Glutamatergic neuron (in vitro differentiated cells): Measurements from ENCODE around the gene NOX4. TPM values are rescaled to one million over a fixed set of nuclear protein-coding genes. Genes with fewer than 3 reads are reported as not detected.
A peak's percentile ranks its signal among the peaks of the same experiment; 100 is the strongest.
"Not testable (repeated sequence)": the region's sequence is repeated elsewhere in the genome, so short reads cannot be mapped to it uniquely, and the experiment has no call there.

Experiments used
- DNase-seq: peaks from one replicate; pipeline ENCODE4 v3.0.0; 2022
- H3K27ac Mint-ChIP-seq: one replicate; pipeline ENCODE4 v1.8.0; 2020; ENCODE audit warnings: mild to moderate bottlenecking, mixed read lengths, inconsistent platforms; ENCODE audit not compliant: unreplicated experiment
- H3K27me3 Mint-ChIP-seq: one replicate; pipeline ENCODE4 v1.8.0; 2020; ENCODE audit warnings: mild to moderate bottlenecking, moderate library complexity, mixed read lengths, inconsistent platforms; ENCODE audit not compliant: unreplicated experiment
- H3K36me3 Mint-ChIP-seq: one replicate; pipeline ENCODE4 v1.8.0; 2020; ENCODE audit warnings: mild to moderate bottlenecking, mixed read lengths, inconsistent platforms; ENCODE audit not compliant: unreplicated experiment
- H3K4me1 Mint-ChIP-seq: one replicate; pipeline ENCODE4 v1.8.0; 2020; ENCODE audit warnings: mild to moderate bottlenecking, low read depth, mixed read lengths, inconsistent platforms; ENCODE audit not compliant: unreplicated experiment
- H3K4me3 Mint-ChIP-seq: one replicate; pipeline ENCODE4 v1.8.0; 2020; ENCODE audit warnings: mild to moderate bottlenecking, mixed read lengths, inconsistent platforms; ENCODE audit not compliant: unreplicated experiment
- H3K9me3 Mint-ChIP-seq: one replicate; pipeline ENCODE4 v1.8.0; 2020; ENCODE audit warnings: mild to moderate bottlenecking, moderate library complexity, mixed read lengths, inconsistent platforms; ENCODE audit not compliant: unreplicated experiment
- CTCF ChIP-seq: fragments of 200-600 bp; sonication (generic); IDR thresholded peaks from one replicate; pipeline ENCODE4 v1.5.0; 2021; ENCODE audit not compliant: partially characterized antibody, unreplicated experiment
- total RNA-seq: library from RNA; stranded (reverse); fragmentation: NEBNext Ultra II Directional; extraction: Animal tissue kit (Norgen Biotek cat#: 25700); gene quantifications from one replicate; pipeline ENCODE4 v1.2.1, GENCODE V29; 2021; ENCODE audit not compliant: unreplicated experiment

Gene NOX4
- total RNA-seq, 1 donor from 2014 or later = 1.9 TPM

- not testable (repeated sequence) for H3K36me3 Mint-ChIP-seq, DNase-seq, H3K9me3 Mint-ChIP-seq, H3K27me3 Mint-ChIP-seq, H3K27ac Mint-ChIP-seq, H3K4me3 Mint-ChIP-seq
- H3K4me1 Mint-ChIP-seq = peaks cover 11% of the 10 kb centered on the region
These were observed 108.2 kb downstream of the NOX4 start for GRCh38 chr11:89382986-89383385.

- Mint-ChIP-seq H3K27ac (no peak overlapping the region), H3K27me3 (no peaks in the 10 kb centered on the region), H3K4me3 (no peak overlapping the region)
These were observed 110.1 kb downstream of the NOX4 start for GRCh38 chr11:89381094-89381493.

GRCh38 chr11:89379976-89380771, 111.0 kb downstream of the NOX4 start:
- not testable (repeated sequence) for H3K27me3 Mint-ChIP-seq, H3K4me3 Mint-ChIP-seq, DNase-seq, H3K36me3 Mint-ChIP-seq, H3K27ac Mint-ChIP-seq, H3K9me3 Mint-ChIP-seq
- H3K4me1 Mint-ChIP-seq = peaks cover 11% of the 10 kb centered on the region

More at GRCh38 chr11:89381094-89381493, 110.1 kb downstream of the NOX4 start:
- no peak for TF ChIP-seq CTCF
- DNase-seq = no peak
- Mint-ChIP-seq H3K9me3 (peaks cover 2% of the 10 kb centered on the region), H3K36me3 (no peaks in the 10 kb centered on the region), H3K4me1 (peaks cover 11% of the 10 kb centered on the region)

GRCh38 chr11:89378986-89379385, 112.2 kb downstream of the NOX4 start:
- H3K27me3 Mint-ChIP-seq, DNase-seq, H3K4me3 Mint-ChIP-seq, H3K36me3 Mint-ChIP-seq, H3K27ac Mint-ChIP-seq, H3K9me3 Mint-ChIP-seq: not testable (repeated sequence)
- peaks cover 14% of the 10 kb centered on the region for H3K4me1 Mint-ChIP-seq

- H3K36me3 Mint-ChIP-seq, H3K4me1 Mint-ChIP-seq, H3K27me3 Mint-ChIP-seq, H3K27ac Mint-ChIP-seq, H3K9me3 Mint-ChIP-seq, H3K4me3 Mint-ChIP-seq, DNase-seq: not testable (repeated sequence)
These were observed 121.8 kb downstream of the NOX4 start for GRCh38 chr11:89369356-89369755.

GRCh38 chr11:89364856-89365255, 126.3 kb downstream of the NOX4 start:
- H3K27me3 Mint-ChIP-seq, H3K36me3 Mint-ChIP-seq, H3K4me3 Mint-ChIP-seq, DNase-seq, H3K9me3 Mint-ChIP-seq: not testable (repeated sequence)
- H3K4me1 Mint-ChIP-seq = peaks cover 13% of the 10 kb centered on the region
- peak overlapping the region; percentile 88 for H3K27ac Mint-ChIP-seq

- H3K27me3 Mint-ChIP-seq = peaks cover 6% of the 10 kb centered on the region
- peak overlapping the region; percentile 94 for H3K27ac Mint-ChIP-seq
- H3K9me3 Mint-ChIP-seq = peaks cover 2% of the 10 kb centered on the region
- TF ChIP-seq CTCF = no peak
- H3K4me3 Mint-ChIP-seq = peak overlapping the region; percentile 40
- DNase-seq = peak; percentile 39
- no peaks in the 10 kb centered on the region for H3K36me3 Mint-ChIP-seq
- H3K4me1 Mint-ChIP-seq = peaks cover 17% of the 10 kb centered on the region
These were observed 129.4 kb downstream of the NOX4 start for GRCh38 chr11:89361734-89362133.

- H3K4me3 Mint-ChIP-seq, H3K9me3 Mint-ChIP-seq, H3K27ac Mint-ChIP-seq, H3K27me3 Mint-ChIP-seq, DNase-seq, H3K36me3 Mint-ChIP-seq: not testable (repeated sequence)
- peaks cover 17% of the 10 kb centered on the region for H3K4me1 Mint-ChIP-seq
These were observed 132.0 kb downstream of the NOX4 start for GRCh38 chr11:89359208-89359607.
